Panc1 (cell line): ENCODE data around the gene CCDC183. TPM values are rescaled to one million over a fixed set of nuclear protein-coding genes. Genes with fewer than 3 reads are reported as not detected.

Experiments used
- ATAC-seq: fragments of 200-7000 bp; cut with Tn5 transposase; 2 replicates; pipeline ENCODE4 v1.9.1; 2020; ENCODE audit warnings: mild to moderate bottlenecking, moderate library complexity
- BruUV-seq: library from RNA; stranded (reverse); fragments of 400-500 nt; replicated peaks from 2 replicates; lab custom pipeline; 2021; lab: Mats Ljungman, UMichigan
- CTCF ChIA-PET: fragments of 300-600 bp; sonication (Branson Sonifier 250); formaldehyde crosslinking; loops from one replicate; lab custom pipeline; 2022; ENCODE audit warnings: antibody characterized with exemption; lab: Charles Lee
- POLR2A ChIA-PET: fragments of 300-600 bp; sonication (Branson Sonifier 250); formaldehyde crosslinking; loops from one replicate; lab custom pipeline; 2022; ENCODE audit warnings: antibody characterized with exemption; lab: Charles Lee
- DNase-seq: peaks from one replicate; pipeline ENCODE4 v3.0.0-alpha.2; 2010; ENCODE audit warnings: low read depth, low spot score
- H3K27ac ChIP-seq: 2 replicates; pipeline ENCODE4 v1.5.1; 2011; ENCODE audit warnings: mild to moderate bottlenecking, low read length, inconsistent platforms
- H3K27me3 ChIP-seq: fragments of 200-500 bp; sonication (Bioruptor generic); 2 replicates; pipeline ENCODE4 v1.6.0; 2014; ENCODE audit warnings: low read length, inconsistent platforms; ENCODE audit not compliant: control insufficient read depth, insufficient read depth
- H3K36me3 ChIP-seq: fragments of 200-500 bp; sonication (Bioruptor generic); 2 replicates; pipeline ENCODE4 v1.5.1; 2014; ENCODE audit warnings: inconsistent platforms, mild to moderate bottlenecking, low read length, moderate library complexity; ENCODE audit not compliant: control insufficient read depth, insufficient read depth
- H3K4me1 ChIP-seq: 2 replicates; pipeline ENCODE4 v1.5.1; 2011; ENCODE audit warnings: inconsistent platforms, mild to moderate bottlenecking, low read length, moderate library complexity; ENCODE audit not compliant: control insufficient read depth, insufficient read depth
- H3K4me3 ChIP-seq, 2 experiments: 2 replicates each; pipeline ENCODE4 v1.5.1; 2011 to 2012; ENCODE audit warnings: low read depth in 2 of 2, low read length in 2 of 2, mild to moderate bottlenecking in 2 of 2, inconsistent platforms in 1 of 2, moderate library complexity in 1 of 2
- H3K9me3 ChIP-seq: fragments of 200-500 bp; sonication (Bioruptor generic); 2 replicates; pipeline ENCODE4 v1.5.1; 2014; ENCODE audit warnings: low read depth, mild to moderate bottlenecking, inconsistent platforms, low read length, moderate library complexity; ENCODE audit not compliant: control insufficient read depth, insufficient read depth
- CTCF ChIP-seq: fragments of 450-650 bp; IDR thresholded peaks from 2 replicates; pipeline ENCODE4 v1.5.1; 2017; ENCODE audit warnings: mild to moderate bottlenecking
- POLR2AphosphoS5 ChIP-seq: IDR thresholded peaks from 2 replicates; pipeline ENCODE4 v1.6.1; 2012; ENCODE audit warnings: mild to moderate bottlenecking, low read depth, low read length, moderate library complexity
- SIN3A ChIP-seq: IDR thresholded peaks from 2 replicates; pipeline ENCODE4 v1.6.1; 2012; ENCODE audit warnings: low read depth, mild to moderate bottlenecking, low read length, moderate library complexity, borderline replicate concordance; ENCODE audit not compliant: insufficient read depth
- TCF7L2 ChIP-seq: IDR thresholded peaks from 2 replicates; pipeline ENCODE4 v1.6.1; 2011; ENCODE audit warnings: mild to moderate bottlenecking, low read depth, low read length, inconsistent platforms
- in situ Hi-C: cut with HindIII; loops from 2 replicates; pipeline ENCODE4 v1.10.0; 2016; ENCODE audit warnings: low sequenced_read_pairs, low pct_unique_long_range_greater_than_20kb
- intact Hi-C: fragments of 100-400 bp; cut with micrococcal nuclease; formaldehyde crosslinking; loops from one replicate; pipeline ENCODE4 v1.10.0; 2022; ENCODE audit not compliant: unreplicated experiment
- total RNA-seq: library from RNA; stranded (reverse); gene quantifications from one replicate; pipeline ENCODE4 v1.2.1, GENCODE V29; 2021; ENCODE audit not compliant: unreplicated experiment
- TF ChIP-seq, protein P1 (sequence below), 2 experiments: IDR thresholded peaks; 2 replicates each; pipeline ENCODE4 v1.6.1; 2011 to 2012; ENCODE audit warnings: low read depth in 2 of 2, control low read depth in 1 of 2, low read length in 1 of 2, mild to moderate bottlenecking in 1 of 2, moderate library complexity in 1 of 2; ENCODE audit not compliant: insufficient read depth in 1 of 2

The CCDC183 gene
- total RNA-seq, 1 experiment from 2014 or later: 0.62 TPM

DNA sequence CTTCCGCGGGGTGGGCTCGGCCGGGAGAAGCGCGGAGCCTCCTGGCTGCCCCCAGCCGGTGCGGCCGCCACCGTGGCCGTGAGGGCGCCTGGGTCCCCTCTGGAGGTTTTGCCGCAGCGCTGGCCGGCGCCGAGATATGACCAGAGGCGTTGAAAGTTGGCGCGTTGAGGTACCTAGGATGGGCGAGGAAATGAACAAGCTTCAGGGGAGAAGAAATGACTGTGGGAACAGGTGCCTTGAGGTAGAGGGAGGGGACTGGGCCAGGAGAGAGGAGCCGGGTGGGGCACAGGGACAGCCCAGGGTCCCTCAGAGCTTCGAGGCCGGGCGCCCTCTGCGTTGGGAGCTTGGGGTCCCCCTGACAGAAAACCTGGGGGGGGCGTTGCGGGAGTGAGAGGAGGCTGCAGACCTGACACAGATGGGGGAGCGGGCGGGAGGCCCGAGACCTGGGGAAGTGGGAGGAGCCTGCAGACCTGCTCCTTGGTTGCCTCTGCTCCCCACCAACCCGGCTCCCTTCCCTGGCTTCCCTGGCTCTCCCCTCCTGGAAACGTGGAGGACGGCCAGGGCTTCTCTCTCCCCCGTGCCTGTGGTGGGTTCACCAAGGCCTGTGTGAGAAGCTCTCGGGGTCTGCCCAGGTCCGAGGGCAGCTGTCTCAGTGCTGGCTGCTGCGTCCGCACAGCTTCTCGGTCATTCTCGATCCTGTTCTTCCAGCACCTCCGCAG lies 25.8 kb downstream of the CCDC183 start:
- ChIA-PET CTCF (no interaction called here), POLR2A (no interaction called here)
- ATAC-seq: no peak
- Histone ChIP-seq H3K36me3 (no peaks in the 10 kb centered on the region), H3K4me1 (no peaks in the 10 kb centered on the region), H3K27me3 (no peaks in the 10 kb centered on the region), H3K9me3 (no peaks in the 10 kb centered on the region), H3K4me3 (no peak overlapping the region), H3K27ac (no peak overlapping the region)
- in situ Hi-C loops: no loop called here
- BruUV-seq: no TSS peak
- no peak for DNase-seq
- intact Hi-C loops: no loop called here
- no peak for TF ChIP-seq CTCF

GRCh38 chr9:136823136-136824046 lies 27.3 kb downstream of the CCDC183 start:
- DNase-seq (no peak), ATAC-seq (no peak)
- Histone ChIP-seq H3K27me3 (no peaks in the 10 kb centered on the region), H3K4me3 (no peak overlapping the region), H3K4me1 (no peaks in the 10 kb centered on the region), H3K36me3 (no peaks in the 10 kb centered on the region), H3K9me3 (no peaks in the 10 kb centered on the region), H3K27ac (no peak overlapping the region)
- TF ChIP-seq CTCF: no peak
- TF ChIP-seq TCF7L2: no peak
- ChIA-PET POLR2A (no interaction called here), CTCF (no interaction called here)
- intact Hi-C loops (no loop called here), in situ Hi-C loops (no loop called here)
- no TSS peak for BruUV-seq

GRCh38 chr9:136824496-136825225 lies 28.5 kb downstream of the CCDC183 start:
- Histone ChIP-seq H3K4me1 (no peaks in the 10 kb centered on the region), H3K4me3 (no peak overlapping the region), H3K36me3 (no peaks in the 10 kb centered on the region; the same call in 1 of the 2 replicates), H3K27ac (no peak overlapping the region), H3K9me3 (no peaks in the 10 kb centered on the region), H3K27me3 (no peaks in the 10 kb centered on the region)
- intact Hi-C loops: no loop called here
- TF ChIP-seq CTCF: no peak
- no peak for TF ChIP-seq SIN3A
- TF ChIP-seq, protein P1, sequence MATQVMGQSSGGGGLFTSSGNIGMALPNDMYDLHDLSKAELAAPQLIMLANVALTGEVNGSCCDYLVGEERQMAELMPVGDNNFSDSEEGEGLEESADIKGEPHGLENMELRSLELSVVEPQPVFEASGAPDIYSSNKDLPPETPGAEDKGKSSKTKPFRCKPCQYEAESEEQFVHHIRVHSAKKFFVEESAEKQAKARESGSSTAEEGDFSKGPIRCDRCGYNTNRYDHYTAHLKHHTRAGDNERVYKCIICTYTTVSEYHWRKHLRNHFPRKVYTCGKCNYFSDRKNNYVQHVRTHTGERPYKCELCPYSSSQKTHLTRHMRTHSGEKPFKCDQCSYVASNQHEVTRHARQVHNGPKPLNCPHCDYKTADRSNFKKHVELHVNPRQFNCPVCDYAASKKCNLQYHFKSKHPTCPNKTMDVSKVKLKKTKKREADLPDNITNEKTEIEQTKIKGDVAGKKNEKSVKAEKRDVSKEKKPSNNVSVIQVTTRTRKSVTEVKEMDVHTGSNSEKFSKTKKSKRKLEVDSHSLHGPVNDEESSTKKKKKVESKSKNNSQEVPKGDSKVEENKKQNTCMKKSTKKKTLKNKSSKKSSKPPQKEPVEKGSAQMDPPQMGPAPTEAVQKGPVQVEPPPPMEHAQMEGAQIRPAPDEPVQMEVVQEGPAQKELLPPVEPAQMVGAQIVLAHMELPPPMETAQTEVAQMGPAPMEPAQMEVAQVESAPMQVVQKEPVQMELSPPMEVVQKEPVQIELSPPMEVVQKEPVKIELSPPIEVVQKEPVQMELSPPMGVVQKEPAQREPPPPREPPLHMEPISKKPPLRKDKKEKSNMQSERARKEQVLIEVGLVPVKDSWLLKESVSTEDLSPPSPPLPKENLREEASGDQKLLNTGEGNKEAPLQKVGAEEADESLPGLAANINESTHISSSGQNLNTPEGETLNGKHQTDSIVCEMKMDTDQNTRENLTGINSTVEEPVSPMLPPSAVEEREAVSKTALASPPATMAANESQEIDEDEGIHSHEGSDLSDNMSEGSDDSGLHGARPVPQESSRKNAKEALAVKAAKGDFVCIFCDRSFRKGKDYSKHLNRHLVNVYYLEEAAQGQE (IDR thresholded peaks at IDR 0.05; ENCODE audit: insufficient read depth in 1 of 2, low read depth in 2 of 2, low read length in 1 of 2): no peak
- TF ChIP-seq POLR2AphosphoS5: no peak
- TF ChIP-seq TCF7L2: no peak
- DNase-seq (no peak), ATAC-seq (no peak)
- in situ Hi-C loops: no loop called here
- POLR2A ChIA-PET: no interaction called here
- CTCF ChIA-PET: interaction anchor here (0.7 kb wide), 1 partner anchor 15 kb away, joined by 5 read pairs; no protein-coding TSS in a partner anchor
- no TSS peak for BruUV-seq
